SU-DHL-6 (cell line): Measurements from ENCODE around the gene P3H2.

Source experiments
- CTCF ChIP-seq: fragments of 200-600 bp; sonication (generic); IDR thresholded peaks from one replicate; pipeline ENCODE4 v1.5.1; 2017; ENCODE audit warnings: antibody characterized with exemption, mild to moderate bottlenecking, low read length, moderate library complexity; ENCODE audit not compliant: insufficient read depth, poor library complexity, severe bottlenecking
- EZH2phosphoT487 ChIP-seq: fragments of 200-600 bp; sonication (generic), shearing (Covaris generic); conservative IDR thresholded peaks from 2 replicates; pipeline ENCODE4 v1.6.1; 2018; ENCODE audit warnings: mild to moderate bottlenecking, antibody characterized with exemption, low read length, moderate library complexity, mixed read lengths

- TF ChIP-seq CTCF (no peak), EZH2phosphoT487 (no peak)
Observed at GRCh38 chr3:189999718-190000117, 121.0 kb downstream of the P3H2 start.
